Suprapubic skin (tissue), 4 donors: ENCODE measurements around the gene MUSTN1. TPM values are rescaled to one million over a fixed set of nuclear protein-coding genes. Genes with fewer than 3 reads are reported as not detected.

ENCODE experiments used
- DNase-seq, 2 donors: peaks; one replicate each; pipeline ENCODE4 v3.0.0-alpha.2; 2019; ENCODE audit warnings: low spot score in 2 of 2
- H3K27ac ChIP-seq: fragments of 200-600 bp; sonication (generic); one replicate; pipeline ENCODE4 v1.5.1; 2019
- H3K27me3 ChIP-seq: fragments of 200-600 bp; sonication (generic); one replicate; pipeline ENCODE4 v1.5.1; 2019
- H3K36me3 ChIP-seq: fragments of 200-600 bp; sonication (generic); one replicate; pipeline ENCODE4 v1.5.1; 2019
- H3K4me1 ChIP-seq: fragments of 200-600 bp; sonication (generic); one replicate; pipeline ENCODE4 v1.5.1; 2019
- H3K4me3 ChIP-seq: fragments of 200-600 bp; sonication (generic); one replicate; pipeline ENCODE4 v1.5.1; 2019; ENCODE audit warnings: mild to moderate bottlenecking
- H3K9me3 ChIP-seq: fragments of 200-600 bp; sonication (generic); one replicate; pipeline ENCODE4 v1.5.1; 2019
- CTCF ChIP-seq, 2 donors: fragments of 200-600 bp in 1 of 2; fragments of 450-650 bp in 1 of 2; sonication (generic) in 1 of 2; IDR thresholded peaks; one replicate each; pipeline ENCODE4 v1.5.1; 2016 to 2019; ENCODE audit warnings: antibody characterized with exemption in 2 of 2, mild to moderate bottlenecking in 1 of 2, moderate library complexity in 1 of 2
- EP300 ChIP-seq: sonication (generic); formaldehyde crosslinking; IDR thresholded peaks from one replicate; pipeline ENCODE4 v1.6.1; 2017; ENCODE audit warnings: antibody characterized with exemption
- POLR2A ChIP-seq, 2 donors: fragments of 450-650 bp; IDR thresholded peaks; one replicate each; pipeline ENCODE4 v1.6.1; 2017; ENCODE audit warnings: antibody characterized with exemption in 2 of 2, mild to moderate bottlenecking in 2 of 2, moderate library complexity in 2 of 2
- POLR2AphosphoS5 ChIP-seq, 3 donors: sonication (generic); formaldehyde crosslinking; IDR thresholded peaks; one replicate each; pipeline ENCODE4 v1.6.1; 2017; ENCODE audit warnings: antibody characterized with exemption in 3 of 3
- WGBS: methylation state at CpG from one replicate; pipeline ENCODE4 v1.1.5; 2018; 5-methylcytosine and 5-hydroxymethylcytosine counted together
- total RNA-seq, 4 donors: library from RNA; depleted of rRNA; stranded (reverse); fragments of >200 nt; gene quantifications; one replicate each; pipeline ENCODE4 v1.1.0, GENCODE V29; 2016

MUSTN1 gene
- total RNA-seq, 4 donors from 2014 or later: 1.6 to 14.5 (median 8.3) TPM

GRCh38 chr3:52865994-52866393 lies 31.2 kb upstream of the MUSTN1 start:
- no peak overlapping the region for H3K4me3 ChIP-seq
- H3K4me1 ChIP-seq: peaks cover 3% of the 10 kb centered on the region
- no peak overlapping the region for H3K27ac ChIP-seq
- no peaks in the 10 kb centered on the region for H3K9me3 ChIP-seq
- TF ChIP-seq EP300: no peak
- TF ChIP-seq CTCF (IDR thresholded peaks at IDR 0.05): no peak
- no peak for TF ChIP-seq POLR2AphosphoS5 (IDR thresholded peaks at IDR 0.05)
- TF ChIP-seq POLR2A (IDR thresholded peaks at IDR 0.05): no peak
- WGBS: 66% methylated on average over 13 of the region's 13 CpGs
- no peak for DNase-seq
- H3K27me3 ChIP-seq: no peaks in the 10 kb centered on the region
- H3K36me3 ChIP-seq: no peaks in the 10 kb centered on the region

- no peaks in the 10 kb centered on the region for H3K27me3 ChIP-seq
- H3K9me3 ChIP-seq: no peaks in the 10 kb centered on the region
- TF ChIP-seq POLR2A (IDR thresholded peaks at IDR 0.05): no peak
- no peak for TF ChIP-seq POLR2AphosphoS5 (IDR thresholded peaks at IDR 0.05)
- TF ChIP-seq CTCF (IDR thresholded peaks at IDR 0.05): no peak
- TF ChIP-seq EP300: no peak
- H3K27ac ChIP-seq: no peak overlapping the region
- no peak overlapping the region for H3K4me3 ChIP-seq
- DNase-seq: no peak
- no peaks in the 10 kb centered on the region for H3K36me3 ChIP-seq
- H3K4me1 ChIP-seq: no peaks in the 10 kb centered on the region
- 73% methylated on average over 7 of the region's 8 CpGs for WGBS
These were observed 25.6 kb upstream of the MUSTN1 start for GRCh38 chr3:52860424-52860768.

- Histone ChIP-seq H3K4me3 (no peak overlapping the region), H3K36me3 (no peaks in the 10 kb centered on the region), H3K4me1 (no peaks in the 10 kb centered on the region), H3K27me3 (no peaks in the 10 kb centered on the region), H3K9me3 (no peaks in the 10 kb centered on the region), H3K27ac (no peak overlapping the region)
- WGBS: 81% methylated on average over 8 of the region's 8 CpGs
- TF ChIP-seq POLR2AphosphoS5 (IDR thresholded peaks at IDR 0.05) (no peak), EP300 (no peak), POLR2A (IDR thresholded peaks at IDR 0.05) (no peak), CTCF (IDR thresholded peaks at IDR 0.05) (no peak)
- DNase-seq: no peak
These were observed 25.0 kb upstream of the MUSTN1 start for GRCh38 chr3:52859686-52860423.

GRCh38 chr3:52857864-52858263 lies 23.0 kb upstream of the MUSTN1 start:
- Histone ChIP-seq H3K36me3 (peaks cover 8% of the 10 kb centered on the region), H3K4me3 (no peak overlapping the region), H3K27me3 (no peaks in the 10 kb centered on the region), H3K27ac (no peak overlapping the region), H3K9me3 (no peaks in the 10 kb centered on the region), H3K4me1 (no peaks in the 10 kb centered on the region)
- TF ChIP-seq EP300 (no peak), POLR2A (IDR thresholded peaks at IDR 0.05) (no peak), CTCF (IDR thresholded peaks at IDR 0.05) (no peak), POLR2AphosphoS5 (IDR thresholded peaks at IDR 0.05) (no peak)
- no peak for DNase-seq
- WGBS: 90% methylated on average over 5 of the region's 5 CpGs

- H3K4me3 ChIP-seq: no peak overlapping the region
- no peak for TF ChIP-seq POLR2A (IDR thresholded peaks at IDR 0.05)
- no peak for TF ChIP-seq CTCF (IDR thresholded peaks at IDR 0.05)
- no peak for TF ChIP-seq POLR2AphosphoS5 (IDR thresholded peaks at IDR 0.05)
- TF ChIP-seq EP300: no peak
- 75% methylated on average over 3 of the region's 3 CpGs for WGBS
- no peaks in the 10 kb centered on the region for H3K9me3 ChIP-seq
- DNase-seq: no peak
- H3K27me3 ChIP-seq: no peaks in the 10 kb centered on the region
- H3K36me3 ChIP-seq: peaks cover 13% of the 10 kb centered on the region
- H3K27ac ChIP-seq: no peak overlapping the region
- H3K4me1 ChIP-seq: no peaks in the 10 kb centered on the region
These were observed 22.3 kb upstream of the MUSTN1 start for GRCh38 chr3:52857133-52857532.
